SKM-1 (cell line): Measurements from ENCODE around the gene NXPE2.
"Not testable (repeated sequence)": the region's sequence is repeated elsewhere in the genome, so short reads cannot be mapped to it uniquely, and the experiment has no call there.

Source experiments
- DNase-seq: peaks from one replicate; lab custom pipeline; 2025; ENCODE audit not compliant: unreplicated experiment; lab: John Stamatoyannopoulos, UW

NXPE2 gene

GRCh38 chr11:114678125-114679036 lies at the start of gene NXPE2:
Gene NXPE2 (plus strand): TSS chr11:114678527. CDS start chr11:114678576, 49 bp downstream.
- no peak for DNase-seq

DNA sequence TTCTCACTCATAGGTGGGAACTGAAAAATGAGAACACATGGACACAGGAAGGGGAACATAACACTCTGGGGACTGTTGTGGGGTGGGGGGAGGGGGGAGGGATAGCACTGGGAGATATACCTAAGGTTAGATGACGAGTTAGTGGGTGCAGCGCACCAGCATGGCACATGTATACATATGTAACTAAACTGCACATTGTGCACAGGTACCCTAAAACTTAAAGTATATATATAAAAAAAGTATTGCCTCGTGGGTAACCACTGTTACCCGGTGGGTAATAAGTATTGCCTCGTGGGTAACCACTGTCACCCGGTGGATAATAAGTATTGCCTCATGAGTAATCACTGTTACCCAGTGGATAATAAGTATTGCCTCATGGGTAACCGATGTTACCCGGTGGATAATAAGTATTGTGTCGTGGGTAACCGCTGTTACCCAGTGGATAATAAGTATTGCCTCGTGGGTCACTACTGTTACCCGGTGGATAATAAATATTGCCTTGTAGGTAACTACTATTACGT lies 46.8 kb upstream of the NXPE2 start:
- peak; percentile 7 for DNase-seq

DNA sequence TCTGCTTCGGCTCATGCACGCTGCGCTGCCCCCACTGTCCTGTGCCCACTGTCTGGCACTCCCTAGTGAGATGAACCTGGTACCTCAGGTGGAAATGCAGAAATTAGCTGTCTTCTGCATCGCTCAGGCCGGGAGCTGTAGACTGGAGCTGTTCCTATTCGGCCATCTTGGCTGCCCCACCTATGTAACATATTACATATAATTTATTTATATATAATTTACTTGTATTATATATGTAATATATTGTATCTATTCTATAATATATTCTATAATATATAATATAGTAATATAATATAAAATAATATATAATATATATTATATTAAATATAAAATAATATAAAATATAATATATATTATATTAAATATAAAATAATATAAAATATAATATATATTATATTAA lies 38.9 kb upstream of the NXPE2 start:
- DNase-seq, result not testable (repeated sequence)

- DNase-seq, result no peak
These were observed 27.7 kb upstream of the NXPE2 start for GRCh38 chr11:114650661-114651060.

DNA sequence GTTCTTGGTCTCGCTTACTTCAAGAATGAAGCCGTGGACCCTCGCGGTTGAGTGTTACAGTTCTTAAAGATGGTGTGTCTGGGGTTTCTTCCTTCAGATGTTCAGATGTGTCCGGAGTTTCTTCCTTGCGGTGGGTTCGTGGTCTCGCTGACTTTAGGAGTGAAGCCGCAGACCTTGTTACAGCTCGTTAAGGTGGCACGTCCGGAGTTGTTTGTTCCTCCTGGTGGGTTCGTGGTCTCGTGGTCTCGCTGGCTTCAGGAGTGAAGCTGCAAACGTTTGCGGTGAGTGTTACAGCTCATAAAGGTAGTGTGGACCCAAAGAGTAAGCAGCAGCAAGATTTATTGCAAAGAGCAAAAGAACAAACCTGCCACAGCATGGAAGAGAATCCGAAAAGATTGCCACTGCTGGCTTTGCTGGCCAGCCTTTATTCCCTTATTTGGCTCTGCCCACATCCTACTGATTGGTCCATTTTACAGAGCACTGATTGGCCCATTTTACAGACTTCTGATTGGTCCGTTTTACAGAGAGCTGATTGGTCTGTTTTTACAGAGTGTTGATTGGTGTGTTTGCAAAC lies 27.1 kb upstream of the NXPE2 start:
- DNase-seq, result no peak

- DNase-seq, result no peak
These were observed 25.2 kb upstream of the NXPE2 start for GRCh38 chr11:114653148-114653547.

GRCh38 chr11:114664641-114665040 lies 13.7 kb upstream of the NXPE2 start:
- no peak for DNase-seq

- DNase-seq, result no peak
These were observed 11.6 kb upstream of the NXPE2 start for GRCh38 chr11:114666760-114667159.

DNA sequence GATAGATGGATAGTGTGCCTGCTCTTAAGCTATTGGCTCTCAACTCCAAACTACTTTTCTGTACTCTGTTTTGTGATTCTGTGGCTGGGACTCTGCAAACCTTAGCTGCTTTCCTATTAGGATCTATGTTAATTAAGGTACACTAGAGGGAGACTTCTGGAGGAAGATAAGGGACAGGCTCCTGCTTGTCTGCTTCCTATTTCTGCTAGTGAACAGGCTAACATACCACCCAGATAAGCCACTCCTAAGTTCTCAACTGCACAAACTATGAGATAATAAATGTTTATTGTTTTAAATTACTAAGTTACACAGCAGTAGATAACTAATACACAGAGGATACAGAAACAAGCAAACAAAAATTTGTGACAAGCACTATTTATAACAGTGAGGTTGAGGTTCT lies 10.2 kb upstream of the NXPE2 start:
- no peak for DNase-seq

DNA sequence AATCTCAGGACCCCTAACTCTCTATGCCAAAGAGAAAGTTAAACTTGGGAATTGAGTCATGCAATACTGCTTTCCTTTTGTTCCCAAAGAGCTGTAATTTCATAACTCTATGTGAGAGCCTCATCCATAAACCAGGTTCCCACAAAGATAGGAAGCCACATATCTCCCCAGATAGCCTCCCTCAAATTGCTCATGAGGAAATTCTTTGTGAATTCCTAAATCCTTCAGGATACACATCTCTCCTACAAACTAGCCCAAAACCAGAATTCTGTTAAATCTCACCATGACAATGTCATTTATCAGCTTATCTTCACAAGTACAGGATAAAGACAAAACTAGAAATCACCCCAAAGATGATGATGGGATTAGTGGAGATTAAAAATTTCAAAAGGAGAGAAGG lies 4.7 kb upstream of the NXPE2 start:
- no peak for DNase-seq

DNA sequence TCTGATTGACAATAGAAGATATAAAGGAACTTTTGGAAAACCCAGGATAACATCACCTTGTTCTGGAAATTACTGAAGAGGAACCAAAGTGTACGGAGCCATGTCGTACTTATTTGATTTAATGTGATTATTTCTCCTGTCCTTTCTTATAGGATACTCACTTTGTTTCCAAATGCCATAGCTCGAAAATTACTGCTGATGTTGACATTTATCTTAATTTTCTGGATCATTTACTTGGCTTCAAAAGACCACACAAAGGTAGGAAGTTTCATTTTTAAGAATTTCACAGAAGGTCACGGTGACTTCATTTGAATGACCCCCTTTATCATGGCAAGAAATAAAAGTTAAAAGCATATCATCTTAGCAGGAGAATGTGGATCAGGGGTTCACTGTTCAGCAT lies 1.2 kb downstream of the NXPE2 start:
- no peak for DNase-seq

- DNase-seq, result no peak
These were observed 4.7 kb downstream of the NXPE2 start for GRCh38 chr11:114683007-114683406.

GRCh38 chr11:114684636-114685035 lies 6.3 kb downstream of the NXPE2 start:
- no peak for DNase-seq

GRCh38 chr11:114685097-114685496 lies 6.8 kb downstream of the NXPE2 start:
- DNase-seq, result no peak

GRCh38 chr11:114705280-114706024 lies 27.1 kb downstream of the NXPE2 start:
- DNase-seq, result no peak

GRCh38 chr11:114709960-114710359 lies 31.6 kb downstream of the NXPE2 start:
- no peak for DNase-seq

GRCh38 chr11:114713756-114714155 lies 35.4 kb downstream of the NXPE2 start:
- no peak for DNase-seq

DNA sequence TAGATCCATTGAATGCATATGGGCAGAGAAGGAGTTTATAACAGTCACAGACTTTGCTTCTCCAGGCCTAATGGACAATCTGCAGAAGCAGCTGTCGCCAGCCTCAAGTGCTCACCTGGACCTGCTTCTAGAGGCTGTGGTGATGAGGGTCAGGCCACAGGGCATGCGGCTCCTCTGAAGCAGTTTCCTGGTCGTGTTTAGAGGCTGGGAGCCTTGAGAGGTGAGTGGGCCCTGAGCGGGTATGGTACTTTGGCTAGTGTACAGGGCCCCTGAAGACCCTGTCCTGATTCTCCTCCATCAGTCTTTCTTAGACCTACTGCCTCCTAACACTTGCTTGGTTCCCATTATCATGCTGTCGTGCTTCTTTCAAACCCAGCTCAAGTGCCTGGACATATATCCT lies 41.2 kb downstream of the NXPE2 start:
- no peak for DNase-seq

GRCh38 chr11:114724916-114725524 lies 46.7 kb downstream of the NXPE2 start:
- no peak for DNase-seq

DNA sequence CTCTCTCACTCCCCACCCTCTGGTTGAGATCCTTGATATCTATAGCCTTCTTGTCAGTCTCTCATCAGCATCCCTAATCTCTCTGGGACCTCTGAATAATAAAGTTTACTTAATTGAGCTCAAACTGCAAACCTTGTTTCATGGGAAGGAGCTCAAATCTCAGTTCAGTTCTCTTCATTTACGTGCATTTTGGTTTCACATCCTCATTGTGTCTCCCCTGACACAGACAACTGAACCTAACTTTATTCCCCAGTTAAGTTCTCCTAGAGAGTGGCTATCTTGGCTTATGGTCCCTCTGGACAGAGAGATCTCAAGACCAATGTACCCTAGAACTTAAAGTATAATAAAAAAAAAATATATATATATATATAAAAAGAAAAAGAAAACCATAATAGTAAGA lies 47.3 kb downstream of the NXPE2 start:
- no peak for DNase-seq

DNA sequence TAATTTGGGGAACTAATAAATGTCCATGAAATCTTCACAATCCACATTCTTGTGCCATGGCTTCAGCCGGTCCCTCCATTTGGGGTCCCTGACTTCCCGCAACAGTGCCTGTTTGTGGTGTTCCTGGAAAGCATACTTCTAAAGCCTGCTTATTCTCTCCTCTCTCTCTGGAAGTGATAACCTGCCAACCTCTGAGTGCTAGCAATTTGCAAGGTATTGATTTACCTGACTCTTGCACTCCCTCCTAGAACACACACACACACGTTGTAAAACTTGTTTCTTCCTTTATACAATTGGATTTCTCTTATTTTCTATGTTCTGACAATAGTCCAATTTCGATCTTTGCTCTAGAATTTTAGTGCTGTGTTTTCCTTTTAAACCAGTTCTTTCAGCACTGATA lies 58.5 kb downstream of the NXPE2 start:
- no peak for DNase-seq
